Upper lobe of right lung (tissue), 1 donor: ENCODE data around the gene C10orf53. TPM values are rescaled to one million over a fixed set of nuclear protein-coding genes. Genes with fewer than 3 reads are reported as not detected.
"Not testable (repeated sequence)": the region's sequence is repeated elsewhere in the genome, so short reads cannot be mapped to it uniquely, and the experiment has no call there.

Experiments
- ATAC-seq: fragments of 200-7000 bp; cut with Tn5 transposase; one replicate; pipeline ENCODE4 v1.9.1; 2020; ENCODE audit warnings: mild to moderate bottlenecking, moderate library complexity
- DNase-seq: peaks from one replicate; pipeline ENCODE4 v3.0.0-alpha.2; 2020
- H3K27ac ChIP-seq: fragments of 200-600 bp; one replicate; pipeline ENCODE4 v1.8.0; 2022
- H3K27me3 ChIP-seq: fragments of 200-600 bp; one replicate; pipeline ENCODE4 v1.8.0; 2022; ENCODE audit warnings: mild to moderate bottlenecking
- H3K36me3 ChIP-seq: fragments of 200-600 bp; one replicate; pipeline ENCODE4 v1.8.0; 2022
- H3K4me1 ChIP-seq: fragments of 200-600 bp; one replicate; pipeline ENCODE4 v1.8.0; 2022
- H3K4me3 ChIP-seq: fragments of 200-600 bp; one replicate; pipeline ENCODE4 v1.8.0; 2022; ENCODE audit warnings: mild to moderate bottlenecking
- H3K9me3 ChIP-seq: fragments of 200-600 bp; one replicate; pipeline ENCODE4 v1.8.0; 2022
- CTCF ChIP-seq: fragments of 200-600 bp; IDR thresholded peaks from one replicate; pipeline ENCODE4 v1.8.0; 2022; ENCODE audit warnings: antibody characterized with exemption
- intact Hi-C: fragments of 100-400 bp; cut with DNase I; formaldehyde crosslinking; loops from one replicate; pipeline ENCODE4 v1.11.0; 2022
- total RNA-seq: library from RNA; stranded (reverse); fragmentation: NEBNext Ultra II Directional; extraction: Animal tissue kit (Norgen Biotek cat#: 25700); gene quantifications from one replicate; pipeline ENCODE4 v1.2.1, GENCODE V29; 2021
- donor health status: DM: no; HTN: yes; CAD: no; lungs with severe emphysema.

The C10orf53 gene
- total RNA-seq, 1 donor from 2014 or later = not detected

- Histone ChIP-seq H3K4me3 (no peak overlapping the region), H3K36me3 (no peaks in the 10 kb centered on the region), H3K9me3 (no peaks in the 10 kb centered on the region), H3K4me1 (no peaks in the 10 kb centered on the region), H3K27me3 (peaks cover 7% of the 10 kb centered on the region), H3K27ac (no peak overlapping the region)
- no peak for ATAC-seq
- no peak for DNase-seq
- intact Hi-C loops = no loop called here
- TF ChIP-seq CTCF = no peak
Observed at GRCh38 chr10:49667991-49668390, 11.5 kb upstream of the C10orf53 start.

- no peak for TF ChIP-seq CTCF
- H3K9me3 ChIP-seq = no peaks in the 10 kb centered on the region
- no peaks in the 10 kb centered on the region for H3K4me1 ChIP-seq
- H3K36me3 ChIP-seq = no peaks in the 10 kb centered on the region
- no peak overlapping the region for H3K4me3 ChIP-seq
- intact Hi-C loops = no loop called here
- ATAC-seq (no peak), DNase-seq (no peak)
- H3K27ac ChIP-seq = no peak overlapping the region
- H3K27me3 ChIP-seq = peaks cover 7% of the 10 kb centered on the region
Observed at GRCh38 chr10:49668684-49669083, 10.8 kb upstream of the C10orf53 start.

- intact Hi-C loops = no loop called here
- no peaks in the 10 kb centered on the region for H3K36me3 ChIP-seq
- H3K27ac ChIP-seq = no peak overlapping the region
- DNase-seq (no peak), ATAC-seq (no peak)
- TF ChIP-seq CTCF = no peak
- H3K27me3 ChIP-seq = peaks cover 31% of the 10 kb centered on the region
- H3K4me1 ChIP-seq = no peaks in the 10 kb centered on the region
- H3K4me3 ChIP-seq = no peak overlapping the region
- H3K9me3 ChIP-seq = no peaks in the 10 kb centered on the region
Observed at GRCh38 chr10:49678827-49679479, 498 bp upstream of the C10orf53 start.

- H3K4me1 ChIP-seq, intact Hi-C loops, ATAC-seq, H3K9me3 ChIP-seq, DNase-seq, H3K36me3 ChIP-seq, H3K27ac ChIP-seq, H3K4me3 ChIP-seq: not testable (repeated sequence)
- H3K27me3 ChIP-seq = peaks cover 31% of the 10 kb centered on the region
Observed at GRCh38 chr10:49682449-49682848, 3.0 kb downstream of the C10orf53 start.

GRCh38 chr10:49682879-49683278 is 3.4 kb downstream of the C10orf53 start:
- no peak overlapping the region for H3K4me3 ChIP-seq
- no peak for TF ChIP-seq CTCF
- no peaks in the 10 kb centered on the region for H3K9me3 ChIP-seq
- intact Hi-C loops = no loop called here
- ATAC-seq = no peak
- no peak for DNase-seq
- peaks cover 27% of the 10 kb centered on the region for H3K27me3 ChIP-seq
- H3K36me3 ChIP-seq = no peaks in the 10 kb centered on the region
- H3K27ac ChIP-seq = no peak overlapping the region
- H3K4me1 ChIP-seq = no peaks in the 10 kb centered on the region

GRCh38 chr10:49686651-49687050 is 7.2 kb downstream of the C10orf53 start:
- no peak for TF ChIP-seq CTCF
- H3K27me3 ChIP-seq = peaks cover 25% of the 10 kb centered on the region
- ATAC-seq (no peak), DNase-seq (no peak)
- no peaks in the 10 kb centered on the region for H3K4me1 ChIP-seq
- H3K27ac ChIP-seq = no peak overlapping the region
- H3K36me3 ChIP-seq = no peaks in the 10 kb centered on the region
- intact Hi-C loops = no loop called here
- no peaks in the 10 kb centered on the region for H3K9me3 ChIP-seq
- no peak overlapping the region for H3K4me3 ChIP-seq
